ENCODE results near the gene MARVELD3. TPM values are rescaled to one million over a fixed set of nuclear protein-coding genes. Genes with fewer than 3 reads are reported as not detected.
"Not testable (repeated sequence)": the region's sequence is repeated elsewhere in the genome, so short reads cannot be mapped to it uniquely, and the experiment has no call there.

MARVELD3 gene
- total RNA-seq, 1 experiment from 2014 or later, result 0.22 TPM

GRCh38 chr16:71609066-71609465 is 16.9 kb upstream of the MARVELD3 start:
- Histone ChIP-seq H3K4me3 (no peak overlapping the region), H3K27ac (no peak overlapping the region), H3K36me3 (no peaks in the 10 kb centered on the region), H3K4me1 (no peaks in the 10 kb centered on the region), H3K27me3 (no peaks in the 10 kb centered on the region), H3K9me3 (replicated peaks) (no peaks in the 10 kb centered on the region)
- DNase-seq, result no peak

GRCh38 chr16:71610447-71610846 is 15.5 kb upstream of the MARVELD3 start:
- Histone ChIP-seq H3K27ac (no peak overlapping the region), H3K36me3 (no peaks in the 10 kb centered on the region), H3K9me3 (replicated peaks) (no peaks in the 10 kb centered on the region), H3K27me3 (no peaks in the 10 kb centered on the region), H3K4me1 (no peaks in the 10 kb centered on the region), H3K4me3 (no peak overlapping the region)
- no peak for DNase-seq

- no peaks in the 10 kb centered on the region for H3K4me1 ChIP-seq
- no peaks in the 10 kb centered on the region for H3K27me3 ChIP-seq
- H3K36me3 ChIP-seq, result no peaks in the 10 kb centered on the region
- H3K27ac ChIP-seq, result no peak overlapping the region
- no peak overlapping the region for H3K4me3 ChIP-seq
- H3K9me3 ChIP-seq (replicated peaks), result no peaks in the 10 kb centered on the region
- DNase-seq, result peak; percentile 63 to 73
These were observed 14.8 kb upstream of the MARVELD3 start for GRCh38 chr16:71610936-71611871.

- H3K36me3 ChIP-seq; H3K27ac ChIP-seq; H3K4me1 ChIP-seq; DNase-seq; H3K27me3 ChIP-seq; H3K9me3 ChIP-seq (replicated peaks); H3K4me3 ChIP-seq: not testable (repeated sequence)
These were observed 11.0 kb upstream of the MARVELD3 start for GRCh38 chr16:71614956-71615355.

- Histone ChIP-seq H3K4me1 (no peaks in the 10 kb centered on the region), H3K36me3 (no peaks in the 10 kb centered on the region), H3K4me3 (no peak overlapping the region), H3K27ac (no peak overlapping the region), H3K27me3 (no peaks in the 10 kb centered on the region), H3K9me3 (replicated peaks) (no peaks in the 10 kb centered on the region)
- DNase-seq, result no peak
These were observed 7.6 kb upstream of the MARVELD3 start for GRCh38 chr16:71618429-71618828.

- H3K4me1 ChIP-seq, result no peaks in the 10 kb centered on the region
- no peak overlapping the region for H3K27ac ChIP-seq
- H3K36me3 ChIP-seq, result no peaks in the 10 kb centered on the region
- H3K9me3 ChIP-seq (replicated peaks), result no peaks in the 10 kb centered on the region
- H3K27me3 ChIP-seq, result no peaks in the 10 kb centered on the region
- no peak for DNase-seq
- H3K4me3 ChIP-seq, result no peak overlapping the region
These were observed 3.9 kb upstream of the MARVELD3 start for GRCh38 chr16:71622088-71622487.

- no peaks in the 10 kb centered on the region for H3K9me3 ChIP-seq (replicated peaks)
- peaks cover 8% of the 10 kb centered on the region for H3K4me1 ChIP-seq
- no peak overlapping the region for H3K4me3 ChIP-seq
- no peaks in the 10 kb centered on the region for H3K27me3 ChIP-seq
- DNase-seq, result no peak
- H3K36me3 ChIP-seq, result no peaks in the 10 kb centered on the region
- H3K27ac ChIP-seq, result no peak overlapping the region
These were observed 2.4 kb upstream of the MARVELD3 start for GRCh38 chr16:71623597-71623996.

- H3K4me3 ChIP-seq, result no peak overlapping the region
- H3K27me3 ChIP-seq, result no peaks in the 10 kb centered on the region
- DNase-seq, result no peak
- H3K36me3 ChIP-seq, result no peaks in the 10 kb centered on the region
- H3K9me3 ChIP-seq (replicated peaks), result no peaks in the 10 kb centered on the region
- H3K4me1 ChIP-seq, result peaks cover 15% of the 10 kb centered on the region
- no peak overlapping the region for H3K27ac ChIP-seq
These were observed 702 bp upstream of the MARVELD3 start for GRCh38 chr16:71625113-71625850.

- H3K27ac ChIP-seq, result no peak overlapping the region
- DNase-seq, result no peak
- H3K4me3 ChIP-seq, result no peak overlapping the region
- H3K27me3 ChIP-seq, result no peaks in the 10 kb centered on the region
- H3K9me3 ChIP-seq (replicated peaks), result no peaks in the 10 kb centered on the region
- H3K4me1 ChIP-seq, result peaks cover 15% of the 10 kb centered on the region
- H3K36me3 ChIP-seq, result no peaks in the 10 kb centered on the region
These were observed 852 bp downstream of the MARVELD3 start for GRCh38 chr16:71626858-71627213.

GRCh38 chr16:71627731-71628181 is 1.8 kb downstream of the MARVELD3 start:
- peak; percentile 60 to 72 for DNase-seq
- Histone ChIP-seq H3K4me1 (peaks cover 15% of the 10 kb centered on the region), H3K27me3 (no peaks in the 10 kb centered on the region), H3K4me3 (no peak overlapping the region), H3K36me3 (no peaks in the 10 kb centered on the region), H3K27ac (peak overlapping the region; percentile 47), H3K9me3 (replicated peaks) (no peaks in the 10 kb centered on the region)

- peak overlapping the region; percentile 20; the same call in 1 of the 2 replicates for H3K4me3 ChIP-seq
- H3K27me3 ChIP-seq, result no peaks in the 10 kb centered on the region
- peaks cover 15% of the 10 kb centered on the region for H3K4me1 ChIP-seq
- H3K27ac ChIP-seq, result peak overlapping the region; percentile 20; the same call in 1 of the 2 replicates
- no peaks in the 10 kb centered on the region for H3K36me3 ChIP-seq
- H3K9me3 ChIP-seq (replicated peaks), result no peaks in the 10 kb centered on the region
- DNase-seq, result peak in 1 of 2 experiments; percentile 43
These were observed 2.8 kb downstream of the MARVELD3 start for GRCh38 chr16:71628810-71629209.

- H3K36me3 ChIP-seq, result no peaks in the 10 kb centered on the region
- H3K9me3 ChIP-seq (replicated peaks), result no peaks in the 10 kb centered on the region
- H3K27me3 ChIP-seq, result no peaks in the 10 kb centered on the region
- peaks cover 15% of the 10 kb centered on the region for H3K4me1 ChIP-seq
- peak; percentile 31 to 42 for DNase-seq
- H3K27ac ChIP-seq, result peak overlapping the region; percentile 20; the same call in 1 of the 2 replicates
- peak overlapping the region; percentile 20; the same call in 1 of the 2 replicates for H3K4me3 ChIP-seq
These were observed 3.5 kb downstream of the MARVELD3 start for GRCh38 chr16:71629278-71630016.

GRCh38 chr16:71630808-71631207 is 4.8 kb downstream of the MARVELD3 start:
- DNase-seq, result no peak
- Histone ChIP-seq H3K4me3 (no peak overlapping the region), H3K27ac (no peak overlapping the region), H3K4me1 (peaks cover 15% of the 10 kb centered on the region), H3K36me3 (no peaks in the 10 kb centered on the region), H3K9me3 (replicated peaks) (no peaks in the 10 kb centered on the region), H3K27me3 (no peaks in the 10 kb centered on the region)

GRCh38 chr16:71631776-71632175 is 5.8 kb downstream of the MARVELD3 start:
- Histone ChIP-seq H3K4me3 (no peak overlapping the region), H3K27ac (no peak overlapping the region), H3K27me3 (no peaks in the 10 kb centered on the region), H3K9me3 (replicated peaks) (no peaks in the 10 kb centered on the region), H3K36me3 (no peaks in the 10 kb centered on the region), H3K4me1 (peaks cover 15% of the 10 kb centered on the region)
- no peak for DNase-seq

Measured in SJCRH30 (cell line).